ENCODE results near the gene GLYAT.
"Not testable (repeated sequence)": the region's sequence is repeated elsewhere in the genome, so short reads cannot be mapped to it uniquely, and the experiment has no call there.

GLYAT gene

GRCh38 chr11:58696825-58697224 lies 34.9 kb downstream of the GLYAT start:
- H3K9me3 ChIP-seq (replicated peaks; ENCODE audit: low read length); H3K27me3 ChIP-seq (ENCODE audit: control insufficient read depth, insufficient read depth, low read length); H3K9ac ChIP-seq (ENCODE audit: low read depth, low read length); H3K4me3 ChIP-seq (ENCODE audit: low read length); H3K4me2 ChIP-seq (ENCODE audit: low read length); H3K4me1 ChIP-seq (ENCODE audit: control insufficient read depth, insufficient read depth, low read length); H3K36me3 ChIP-seq (ENCODE audit: insufficient read depth, low read length): not testable (repeated sequence)

GRCh38 chr11:58693026-58693425 lies 38.7 kb downstream of the GLYAT start:
- no peaks in the 10 kb centered on the region for H3K4me1 ChIP-seq (ENCODE audit: control insufficient read depth, insufficient read depth, low read length)
- no peak overlapping the region for H3K9ac ChIP-seq (ENCODE audit: low read depth, low read length)
- H3K4me3 ChIP-seq (ENCODE audit: low read length), result no peak overlapping the region
- no peaks in the 10 kb centered on the region for H3K9me3 ChIP-seq (replicated peaks; ENCODE audit: low read length)
- no peaks in the 10 kb centered on the region for H3K27me3 ChIP-seq (ENCODE audit: control insufficient read depth, insufficient read depth, low read length)
- H3K4me2 ChIP-seq (ENCODE audit: low read length), result no peak overlapping the region
- no peaks in the 10 kb centered on the region for H3K36me3 ChIP-seq (ENCODE audit: insufficient read depth, low read length)

GRCh38 chr11:58691675-58692074 lies 40.1 kb downstream of the GLYAT start:
- Histone ChIP-seq H3K4me2 (ENCODE audit: low read length) (no peak overlapping the region), H3K36me3 (ENCODE audit: insufficient read depth, low read length) (no peaks in the 10 kb centered on the region), H3K9me3 (replicated peaks; ENCODE audit: low read length) (no peaks in the 10 kb centered on the region), H3K4me1 (ENCODE audit: control insufficient read depth, insufficient read depth, low read length) (no peaks in the 10 kb centered on the region), H3K4me3 (ENCODE audit: low read length) (no peak overlapping the region), H3K27me3 (ENCODE audit: control insufficient read depth, insufficient read depth, low read length) (no peaks in the 10 kb centered on the region), H3K9ac (ENCODE audit: low read depth, low read length) (no peak overlapping the region)

- H3K4me2 ChIP-seq (ENCODE audit: low read length), result no peak overlapping the region
- no peaks in the 10 kb centered on the region for H3K27me3 ChIP-seq (ENCODE audit: control insufficient read depth, insufficient read depth, low read length)
- no peaks in the 10 kb centered on the region for H3K4me1 ChIP-seq (ENCODE audit: control insufficient read depth, insufficient read depth, low read length)
- no peaks in the 10 kb centered on the region for H3K9me3 ChIP-seq (replicated peaks; ENCODE audit: low read length)
- H3K4me3 ChIP-seq (ENCODE audit: low read length), result no peak overlapping the region
- H3K9ac ChIP-seq (ENCODE audit: low read depth, low read length), result no peak overlapping the region
- no peaks in the 10 kb centered on the region for H3K36me3 ChIP-seq (ENCODE audit: insufficient read depth, low read length)
Observed at GRCh38 chr11:58688789-58689503, 42.8 kb downstream of the GLYAT start.

GRCh38 chr11:58685973-58686722 lies 45.6 kb downstream of the GLYAT start:
- Histone ChIP-seq H3K9ac (ENCODE audit: low read depth, low read length) (no peak overlapping the region), H3K4me1 (ENCODE audit: control insufficient read depth, insufficient read depth, low read length) (no peaks in the 10 kb centered on the region), H3K36me3 (ENCODE audit: insufficient read depth, low read length) (no peaks in the 10 kb centered on the region), H3K4me2 (ENCODE audit: low read length) (no peak overlapping the region), H3K27me3 (ENCODE audit: control insufficient read depth, insufficient read depth, low read length) (no peaks in the 10 kb centered on the region), H3K9me3 (replicated peaks; ENCODE audit: low read length) (no peaks in the 10 kb centered on the region), H3K4me3 (ENCODE audit: low read length) (no peak overlapping the region)

GRCh38 chr11:58682660-58683059 lies 49.1 kb downstream of the GLYAT start:
- not testable (repeated sequence) for H3K4me1 ChIP-seq (ENCODE audit: control insufficient read depth, insufficient read depth, low read length); H3K36me3 ChIP-seq (ENCODE audit: insufficient read depth, low read length); H3K4me2 ChIP-seq (ENCODE audit: low read length); H3K9me3 ChIP-seq (replicated peaks; ENCODE audit: low read length); H3K9ac ChIP-seq (ENCODE audit: low read depth, low read length); H3K4me3 ChIP-seq (ENCODE audit: low read length)
- H3K27me3 ChIP-seq (ENCODE audit: control insufficient read depth, insufficient read depth, low read length), result peaks cover 16% of the 10 kb centered on the region

GRCh38 chr11:58677536-58677935 lies 54.2 kb downstream of the GLYAT start:
- H3K4me1 ChIP-seq (ENCODE audit: control insufficient read depth, insufficient read depth, low read length); H3K36me3 ChIP-seq (ENCODE audit: insufficient read depth, low read length); H3K9ac ChIP-seq (ENCODE audit: low read depth, low read length); H3K9me3 ChIP-seq (replicated peaks; ENCODE audit: low read length); H3K4me2 ChIP-seq (ENCODE audit: low read length); H3K4me3 ChIP-seq (ENCODE audit: low read length): not testable (repeated sequence)
- H3K27me3 ChIP-seq (ENCODE audit: control insufficient read depth, insufficient read depth, low read length), result peaks cover 16% of the 10 kb centered on the region

GRCh38 chr11:58676563-58677135 lies 55.1 kb downstream of the GLYAT start:
- Histone ChIP-seq H3K36me3 (ENCODE audit: insufficient read depth, low read length) (no peaks in the 10 kb centered on the region), H3K4me1 (ENCODE audit: control insufficient read depth, insufficient read depth, low read length) (no peaks in the 10 kb centered on the region), H3K9me3 (replicated peaks; ENCODE audit: low read length) (no peaks in the 10 kb centered on the region), H3K4me2 (ENCODE audit: low read length) (no peak overlapping the region), H3K4me3 (ENCODE audit: low read length) (no peak overlapping the region), H3K27me3 (ENCODE audit: control insufficient read depth, insufficient read depth, low read length) (peaks cover 16% of the 10 kb centered on the region), H3K9ac (ENCODE audit: low read depth, low read length) (no peak overlapping the region)

GRCh38 chr11:58675334-58676155 lies 56.2 kb downstream of the GLYAT start:
- H3K4me1 ChIP-seq (ENCODE audit: control insufficient read depth, insufficient read depth, low read length), result no peaks in the 10 kb centered on the region
- H3K4me3 ChIP-seq (ENCODE audit: low read length), result no peak overlapping the region
- H3K9ac ChIP-seq (ENCODE audit: low read depth, low read length), result no peak overlapping the region
- no peaks in the 10 kb centered on the region for H3K36me3 ChIP-seq (ENCODE audit: insufficient read depth, low read length)
- H3K27me3 ChIP-seq (ENCODE audit: control insufficient read depth, insufficient read depth, low read length), result peaks cover 16% of the 10 kb centered on the region
- H3K9me3 ChIP-seq (replicated peaks; ENCODE audit: low read length), result no peaks in the 10 kb centered on the region
- H3K4me2 ChIP-seq (ENCODE audit: low read length), result no peak overlapping the region

- Histone ChIP-seq H3K4me3 (ENCODE audit: low read length) (no peak overlapping the region), H3K4me1 (ENCODE audit: control insufficient read depth, insufficient read depth, low read length) (no peaks in the 10 kb centered on the region), H3K27me3 (ENCODE audit: control insufficient read depth, insufficient read depth, low read length) (peaks cover 10% of the 10 kb centered on the region), H3K4me2 (ENCODE audit: low read length) (no peak overlapping the region), H3K36me3 (ENCODE audit: insufficient read depth, low read length) (no peaks in the 10 kb centered on the region), H3K9ac (ENCODE audit: low read depth, low read length) (no peak overlapping the region), H3K9me3 (replicated peaks; ENCODE audit: low read length) (no peaks in the 10 kb centered on the region)
Observed at GRCh38 chr11:58674609-58675008, 57.1 kb downstream of the GLYAT start.

GRCh38 chr11:58671983-58672633 lies 59.6 kb downstream of the GLYAT start:
- Histone ChIP-seq H3K9ac (ENCODE audit: low read depth, low read length) (no peak overlapping the region), H3K4me3 (ENCODE audit: low read length) (no peak overlapping the region), H3K36me3 (ENCODE audit: insufficient read depth, low read length) (no peaks in the 10 kb centered on the region), H3K9me3 (replicated peaks; ENCODE audit: low read length) (no peaks in the 10 kb centered on the region), H3K27me3 (ENCODE audit: control insufficient read depth, insufficient read depth, low read length) (no peaks in the 10 kb centered on the region), H3K4me1 (ENCODE audit: control insufficient read depth, insufficient read depth, low read length) (no peaks in the 10 kb centered on the region), H3K4me2 (ENCODE audit: low read length) (no peak overlapping the region)

Data from skeletal muscle satellite cell (primary cell).